GM12865 (cell line): ENCODE results near the gene TMEM185A.
A peak's percentile ranks its signal among the peaks of the same experiment; 100 is the strongest.

Source experiments
- DNase-seq: peaks from one replicate; pipeline ENCODE4 v3.0.0; 2010; ENCODE audit warnings: low read depth
- H3K4me3 ChIP-seq: 2 replicates; pipeline ENCODE4 v1.5.1; 2011; ENCODE audit warnings: mild to moderate bottlenecking, low read depth, low read length, control low read depth
- CTCF ChIP-seq: IDR thresholded peaks from 2 replicates; pipeline ENCODE4 v1.5.1; 2011; ENCODE audit warnings: low read length, control low read depth, low read depth, inconsistent platforms; ENCODE audit not compliant: insufficient read depth; ENCODE audit errors: missing control alignments

TMEM185A gene

GRCh38 chrX:149648932-149649331, 17.3 kb upstream of the TMEM185A start:
- H3K4me3 ChIP-seq, result no peak overlapping the region
- DNase-seq, result no peak
- TF ChIP-seq CTCF, result peak; percentile 4

- DNase-seq, result no peak
- no peak overlapping the region for H3K4me3 ChIP-seq
- TF ChIP-seq CTCF, result no peak
Measured at GRCh38 chrX:149647505-149647904, 15.9 kb upstream of the TMEM185A start.

DNA sequence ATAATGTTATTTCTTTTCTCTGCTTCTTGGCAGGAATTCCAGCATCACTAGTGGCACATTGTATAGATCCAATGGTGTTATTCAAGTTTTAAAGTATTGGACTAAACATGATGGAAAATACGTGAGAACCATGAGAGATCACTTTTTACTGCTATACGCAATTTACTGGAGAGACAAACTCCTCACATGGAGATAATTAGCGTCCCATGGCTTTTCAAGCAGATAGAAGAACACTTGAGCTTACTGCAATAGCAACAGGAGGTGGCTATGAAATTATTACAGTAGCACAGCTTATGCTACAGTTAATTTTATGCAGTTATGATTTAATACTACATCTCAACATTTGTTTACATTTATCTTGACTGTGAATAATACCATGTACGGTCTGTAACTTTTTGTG, 11.9 kb upstream of the TMEM185A start:
- no peak overlapping the region for H3K4me3 ChIP-seq
- no peak for DNase-seq
- TF ChIP-seq CTCF, result no peak

DNA sequence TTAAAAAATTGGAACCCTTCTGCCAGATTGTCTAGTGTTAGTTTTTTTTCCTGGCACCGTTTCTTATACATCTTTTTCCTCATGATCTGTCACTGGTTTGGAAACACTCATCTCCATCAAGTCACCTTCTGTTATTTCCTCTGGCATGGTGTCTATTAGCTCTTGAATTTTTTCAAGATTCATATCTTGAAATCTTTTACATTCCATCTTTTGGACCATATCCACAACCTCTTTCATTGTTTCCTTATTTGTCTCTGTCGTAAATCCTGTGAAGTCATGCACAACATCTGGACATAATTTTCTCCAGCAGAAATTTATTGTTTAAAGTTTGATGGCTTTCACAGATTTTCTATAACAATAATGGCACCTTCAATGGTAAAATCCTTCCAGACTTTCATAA, 10.2 kb upstream of the TMEM185A start:
- no peak overlapping the region for H3K4me3 ChIP-seq
- no peak for TF ChIP-seq CTCF
- no peak for DNase-seq

- no peak for DNase-seq
Measured at GRCh38 chrX:149641432-149641831, 9.8 kb upstream of the TMEM185A start.

DNA sequence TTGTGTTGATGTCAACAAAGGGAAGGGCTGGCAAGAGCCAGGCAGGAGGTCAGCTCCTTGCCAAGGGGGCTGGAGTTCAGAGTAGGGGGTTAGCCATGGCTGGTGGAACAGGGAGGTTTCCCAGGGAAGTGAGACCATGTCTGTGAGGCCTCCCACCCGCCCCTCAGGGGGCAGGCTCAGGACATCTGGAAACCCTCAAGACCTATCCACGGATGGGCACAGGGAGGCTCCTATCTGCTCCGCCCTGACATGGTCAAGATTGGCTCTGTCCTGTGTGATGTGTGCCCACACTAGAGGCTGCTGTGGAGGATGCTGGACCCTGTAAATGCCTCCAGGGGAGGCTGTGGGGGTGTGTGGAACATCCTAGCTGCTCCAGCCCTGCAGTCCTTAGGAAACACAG, 8.0 kb upstream of the TMEM185A start:
- no peak for DNase-seq
- no peak for TF ChIP-seq CTCF

More at GRCh38 chrX:149641432-149641831, 9.8 kb upstream of the TMEM185A start:
- no peak for TF ChIP-seq CTCF
- no peak overlapping the region for H3K4me3 ChIP-seq

DNA sequence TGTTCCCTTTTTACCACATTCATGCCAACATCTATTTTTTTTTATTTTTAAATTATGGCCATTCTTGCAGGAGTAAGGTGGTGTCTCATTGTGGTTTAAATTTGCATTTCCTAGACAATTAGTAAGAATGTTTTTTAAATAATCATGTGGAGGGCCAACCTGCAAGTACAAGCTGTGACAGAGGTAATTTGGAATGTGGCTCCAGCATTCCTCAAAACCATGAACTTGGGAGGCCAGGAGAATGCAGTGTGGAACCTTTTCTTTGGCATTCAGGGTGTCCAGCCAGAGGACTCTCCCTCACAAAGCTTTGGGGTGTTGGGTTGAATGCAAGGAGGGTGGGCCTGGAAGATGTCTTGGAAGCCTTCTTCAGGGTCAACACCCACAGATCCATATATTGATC, 7.3 kb upstream of the TMEM185A start:
- no peak overlapping the region for H3K4me3 ChIP-seq
- DNase-seq, result no peak
- no peak for TF ChIP-seq CTCF

More for the DNA sequence above, 8.0 kb upstream of the TMEM185A start:
- H3K4me3 ChIP-seq, result no peak overlapping the region
